ENCODE measurements around the gene TGDS.

DNA sequence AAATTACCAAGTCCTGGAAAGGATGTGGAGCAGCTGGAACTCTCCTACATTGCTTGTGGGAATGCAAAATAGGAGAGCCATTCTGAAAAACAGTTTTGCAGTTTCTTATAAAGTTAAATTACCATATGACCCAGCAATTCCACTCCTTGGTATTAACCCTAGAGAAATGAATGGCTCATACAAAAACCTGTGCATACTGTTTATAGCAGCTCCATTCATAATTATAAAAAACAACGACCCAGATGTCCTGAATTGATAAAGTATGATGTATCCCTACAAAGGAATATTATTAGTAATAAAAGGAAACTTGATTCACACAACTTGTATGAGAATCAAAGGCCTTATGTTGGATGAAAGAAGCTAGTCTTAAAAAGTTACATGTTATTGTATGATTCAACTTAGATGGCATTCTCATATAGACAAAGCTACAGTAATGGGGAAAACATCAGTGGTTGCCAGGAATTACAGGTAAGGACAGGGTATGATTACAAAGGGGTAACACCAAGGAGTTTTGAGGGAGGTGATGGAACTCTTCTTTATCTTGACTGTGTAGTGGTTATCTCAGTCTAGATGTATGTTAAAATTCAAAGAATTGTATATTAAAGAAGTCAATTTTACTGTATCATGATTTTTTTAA lies 41.1 kb upstream of the TGDS start:
- TF ChIP-seq, protein P1, sequence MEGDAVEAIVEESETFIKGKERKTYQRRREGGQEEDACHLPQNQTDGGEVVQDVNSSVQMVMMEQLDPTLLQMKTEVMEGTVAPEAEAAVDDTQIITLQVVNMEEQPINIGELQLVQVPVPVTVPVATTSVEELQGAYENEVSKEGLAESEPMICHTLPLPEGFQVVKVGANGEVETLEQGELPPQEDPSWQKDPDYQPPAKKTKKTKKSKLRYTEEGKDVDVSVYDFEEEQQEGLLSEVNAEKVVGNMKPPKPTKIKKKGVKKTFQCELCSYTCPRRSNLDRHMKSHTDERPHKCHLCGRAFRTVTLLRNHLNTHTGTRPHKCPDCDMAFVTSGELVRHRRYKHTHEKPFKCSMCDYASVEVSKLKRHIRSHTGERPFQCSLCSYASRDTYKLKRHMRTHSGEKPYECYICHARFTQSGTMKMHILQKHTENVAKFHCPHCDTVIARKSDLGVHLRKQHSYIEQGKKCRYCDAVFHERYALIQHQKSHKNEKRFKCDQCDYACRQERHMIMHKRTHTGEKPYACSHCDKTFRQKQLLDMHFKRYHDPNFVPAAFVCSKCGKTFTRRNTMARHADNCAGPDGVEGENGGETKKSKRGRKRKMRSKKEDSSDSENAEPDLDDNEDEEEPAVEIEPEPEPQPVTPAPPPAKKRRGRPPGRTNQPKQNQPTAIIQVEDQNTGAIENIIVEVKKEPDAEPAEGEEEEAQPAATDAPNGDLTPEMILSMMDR (IDR thresholded peaks at IDR 0.05; ENCODE audit: insufficient read depth, low read length): no peak
- TF ChIP-seq GABPA (IDR thresholded peaks at IDR 0.05; ENCODE audit: low read depth) (no peak), POLR2AphosphoS5 (IDR thresholded peaks at IDR 0.05; ENCODE audit: low read depth) (no peak), SPI1 (IDR thresholded peaks at IDR 0.05; ENCODE audit: borderline replicate concordance, low read depth) (no peak)
